Mesenteric fat pad (tissue), 1 donor: ENCODE results near the gene NSDHL. TPM values are rescaled to one million over a fixed set of nuclear protein-coding genes. Genes with fewer than 3 reads are reported as not detected.
"Not testable (repeated sequence)": the region's sequence is repeated elsewhere in the genome, so short reads cannot be mapped to it uniquely, and the experiment has no call there.

Experiments
- DNase-seq: peaks from one replicate; pipeline ENCODE4 v3.0.0-alpha.2; 2020; ENCODE audit warnings: low spot score
- total RNA-seq: library from RNA; stranded (reverse); fragmentation: NEBNext Ultra II Directional; extraction: Animal tissue kit (Norgen Biotek cat#: 25700); gene quantifications from one replicate; pipeline ENCODE4 v1.2.1, GENCODE V29; 2021
- donor health status: DM: yes; HTN: yes; CAD: no.

Gene NSDHL
- total RNA-seq, 1 donor from 2014 or later = 35.4 TPM

DNA sequence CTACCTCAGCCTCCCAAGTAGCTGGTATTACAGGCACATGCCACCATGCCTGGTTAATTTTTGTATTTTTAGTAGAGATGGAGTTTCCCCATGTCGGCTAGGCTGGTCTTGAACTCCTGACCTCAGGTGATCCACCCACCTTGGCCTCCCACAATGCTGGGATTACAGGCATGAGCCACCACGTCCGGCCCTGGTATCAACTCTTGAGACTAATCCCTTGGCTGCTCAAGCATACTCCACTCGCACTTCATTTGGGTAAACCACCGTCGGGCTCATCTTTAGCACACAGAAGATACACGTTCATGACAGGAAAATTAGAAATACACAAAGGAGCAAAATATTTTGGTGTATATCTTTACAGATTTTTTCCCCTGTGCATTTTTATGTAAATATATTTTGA is 79.2 kb downstream of the NSDHL start:
- not testable (repeated sequence) for DNase-seq

DNA sequence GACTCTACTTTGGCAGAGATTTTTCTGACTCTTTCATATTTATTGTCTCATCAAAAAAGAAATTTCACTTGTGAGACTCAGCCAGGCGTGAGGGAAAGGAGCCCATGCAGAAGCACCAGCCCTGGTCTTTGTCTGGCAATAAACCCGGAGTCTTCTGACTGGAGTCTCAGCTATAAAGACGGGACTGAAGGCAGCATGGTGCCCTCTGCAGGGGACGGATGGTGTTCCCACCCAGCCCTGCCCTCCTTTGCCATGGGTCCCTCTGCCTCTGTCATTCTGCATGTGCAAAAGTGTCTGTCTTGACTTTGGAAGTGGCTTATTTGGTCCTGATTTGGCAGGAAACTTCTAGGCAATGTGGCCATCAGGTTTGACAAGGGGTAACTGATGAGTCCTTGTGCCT is 81.2 kb downstream of the NSDHL start:
- DNase-seq = no peak

DNA sequence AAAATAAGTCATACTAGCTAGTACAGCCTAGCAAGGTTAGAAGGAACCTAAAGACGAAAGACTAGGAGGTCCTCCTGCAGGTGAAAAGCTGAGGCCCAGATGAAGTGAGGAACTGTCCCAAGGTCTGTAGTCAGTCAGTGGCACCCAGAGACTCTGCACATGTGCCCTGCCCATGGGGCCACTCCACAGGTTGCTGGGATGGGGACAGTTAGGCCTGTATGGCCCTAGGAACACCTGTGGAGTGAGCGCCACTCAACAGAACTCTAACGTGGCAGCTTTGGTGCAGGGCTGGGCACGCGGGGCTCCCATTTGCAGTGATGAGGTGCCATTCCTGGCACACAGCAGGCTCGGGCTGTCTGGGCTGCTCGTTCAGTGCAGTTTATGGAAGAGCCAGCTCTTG is 81.8 kb downstream of the NSDHL start:
- DNase-seq = no peak

DNA sequence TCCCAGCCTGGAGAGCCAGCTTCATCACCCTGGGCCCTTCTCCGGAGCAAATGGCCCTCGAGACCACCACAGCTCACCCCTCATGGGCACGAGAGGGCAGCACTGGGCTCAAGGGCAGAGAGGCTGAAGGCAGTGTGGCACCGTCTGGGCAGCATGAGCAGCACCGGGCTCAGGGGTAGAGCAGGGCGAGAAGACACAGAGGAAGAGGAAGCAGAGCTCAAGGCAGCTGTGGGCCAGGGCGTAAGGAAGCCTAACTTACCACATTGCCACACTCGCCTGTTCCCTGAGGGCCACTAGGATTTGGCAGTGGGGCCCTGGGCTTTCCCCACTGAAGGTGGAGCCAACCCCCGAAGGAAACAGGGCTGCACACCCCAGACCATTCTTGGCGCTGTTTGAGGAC is 82.5 kb downstream of the NSDHL start:
- no peak for DNase-seq

DNA sequence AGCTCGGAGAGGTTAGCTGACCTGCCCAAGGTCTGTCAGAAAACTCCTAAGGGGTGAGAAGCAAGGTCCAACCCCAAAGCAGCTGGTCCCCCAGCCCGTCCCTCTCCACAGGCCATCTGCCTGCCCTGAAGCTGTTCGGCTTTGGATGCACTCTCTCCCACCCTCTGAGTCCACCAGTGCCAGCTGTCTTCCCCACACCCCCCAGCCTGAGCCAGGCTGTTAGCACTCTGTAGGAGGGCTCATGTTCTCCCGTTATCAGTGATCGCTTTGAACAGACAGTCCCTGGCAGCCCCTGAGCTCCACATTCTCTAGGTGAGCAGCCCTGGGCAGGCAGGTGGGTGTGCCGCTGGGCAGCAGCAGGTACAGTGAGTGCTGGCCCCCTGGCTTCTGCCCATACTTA is 83.0 kb downstream of the NSDHL start:
- no peak for DNase-seq

DNA sequence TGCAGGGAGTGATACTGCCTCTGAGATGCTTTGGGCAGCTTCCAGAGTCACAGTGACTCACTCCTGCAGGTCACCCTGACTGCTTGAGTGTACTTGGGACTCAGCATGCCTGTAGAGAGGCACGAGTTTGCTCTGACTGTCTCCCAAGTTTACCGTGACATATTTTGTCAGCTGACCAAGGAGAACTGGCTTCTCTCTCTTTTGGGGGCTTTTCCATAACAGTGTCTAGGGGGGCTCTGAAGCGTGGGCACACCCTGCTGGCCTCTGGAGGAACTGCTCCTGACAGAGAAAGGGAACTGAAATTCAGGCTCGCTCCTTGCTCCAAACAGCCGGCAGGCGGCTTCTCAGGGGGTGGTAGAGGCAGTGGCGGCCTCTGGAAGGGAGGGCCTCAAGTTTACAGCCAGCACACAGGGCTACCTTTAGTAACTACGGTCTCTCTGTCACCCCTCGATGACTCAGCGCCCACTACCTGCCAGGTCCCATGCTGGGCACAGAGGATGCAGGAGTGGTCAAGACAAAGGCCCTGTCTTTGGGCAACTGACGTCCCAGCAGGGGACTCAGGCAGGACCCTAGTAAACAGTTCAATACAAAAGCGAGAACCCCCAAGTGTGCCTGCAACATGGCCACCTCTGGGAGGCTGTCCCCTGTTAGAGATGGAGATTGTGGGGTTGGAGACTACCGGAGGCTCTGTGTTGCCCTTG is 84.8 kb downstream of the NSDHL start:
- no peak for DNase-seq

DNA sequence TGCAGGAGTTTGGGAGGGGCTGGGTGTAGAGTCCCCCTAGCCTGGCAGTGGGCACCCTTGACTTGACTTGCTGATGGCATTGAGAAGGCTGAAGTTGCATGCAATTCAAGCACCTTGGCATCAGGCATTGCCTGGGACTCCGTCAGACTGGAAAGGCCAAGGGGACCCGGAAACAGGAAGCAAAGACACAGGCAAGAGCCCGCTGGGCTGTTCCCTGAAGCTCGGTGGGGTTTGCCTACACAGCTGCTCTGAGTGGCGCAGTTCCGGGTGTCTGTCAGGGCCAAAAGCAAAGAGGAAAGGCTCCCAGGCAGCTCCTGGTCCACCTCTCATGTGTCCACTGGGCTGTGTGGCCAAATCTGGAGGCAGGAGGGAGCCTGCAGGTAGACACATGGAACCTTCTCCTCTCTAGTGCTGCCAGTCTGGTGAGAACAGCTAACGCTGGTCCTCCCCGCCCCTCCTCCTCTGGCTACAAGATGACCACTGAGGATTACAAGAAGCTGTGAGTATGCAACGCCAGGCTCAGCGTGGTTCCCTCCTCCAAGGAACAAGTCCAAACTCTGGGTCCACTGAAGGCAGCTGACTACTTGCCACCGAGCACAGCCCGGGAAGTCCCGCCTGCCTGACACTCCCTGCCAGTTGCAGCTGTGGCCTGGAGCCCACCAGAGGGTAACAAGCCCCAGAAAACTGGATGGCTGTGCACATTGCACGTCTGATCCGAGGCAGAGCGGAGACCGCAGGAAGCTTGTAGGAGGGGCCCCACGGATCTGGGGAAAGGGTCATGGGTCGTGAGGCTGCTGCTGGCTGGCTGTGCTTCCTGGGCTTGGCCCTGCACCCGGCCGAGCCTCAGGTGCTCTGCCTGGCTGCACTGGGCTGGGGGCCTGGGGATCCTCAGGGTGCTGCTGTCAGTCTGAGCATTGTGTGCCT is 87.1 kb downstream of the NSDHL start:
- DNase-seq = no peak

DNA sequence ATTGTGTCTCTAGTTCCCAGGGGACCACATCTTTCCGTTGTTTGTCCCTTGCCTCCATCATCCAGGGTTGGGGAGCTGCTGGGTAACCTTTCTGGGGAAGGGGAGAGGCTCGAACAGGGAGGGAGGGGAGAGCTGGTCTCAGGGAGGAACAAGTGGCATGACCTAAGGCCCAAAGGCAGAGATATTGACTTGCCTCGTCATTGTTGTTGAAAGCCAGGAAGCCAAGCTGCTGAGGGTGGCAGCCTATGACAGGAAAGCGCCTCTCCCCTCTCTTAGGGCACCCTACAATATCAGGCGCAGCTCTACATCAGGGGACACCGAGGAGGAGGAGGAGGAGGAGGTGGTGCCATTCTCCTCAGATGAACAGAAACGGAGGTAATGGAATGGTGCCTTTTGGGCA is 87.8 kb downstream of the NSDHL start:
- DNase-seq = no peak

Other genes with a start within 250 kb of the NSDHL start
- not detected for gene GABRQ, start 193.2 kb upstream of the NSDHL start, total RNA-seq
- gene MAGEA3, start 132.3 kb upstream of the NSDHL start, total RNA-seq = not detected
- not detected for gene CSAG2, start 121.8 kb upstream of the NSDHL start, total RNA-seq
- gene MAGEA2B, start 116.4 kb upstream of the NSDHL start, total RNA-seq = not detected
- not detected for gene CSAG1, start 97.3 kb upstream of the NSDHL start, total RNA-seq
- gene MAGEA12, start 97.3 kb upstream of the NSDHL start, total RNA-seq = not detected
- gene MAGEA2, start 77.2 kb upstream of the NSDHL start, total RNA-seq = not detected
- not detected for gene CSAG3, start 71.8 kb upstream of the NSDHL start, total RNA-seq
- not detected for gene MAGEA6, start 61.4 kb upstream of the NSDHL start, total RNA-seq
- 22.1 TPM for gene CETN2, start 306 bp upstream of the NSDHL start, total RNA-seq
- gene ZNF185, start 67.0 kb downstream of the NSDHL start, total RNA-seq = 6.3 TPM
- not detected for gene PNMA5, start 163.1 kb downstream of the NSDHL start, total RNA-seq
- gene PNMA3, start 225.4 kb downstream of the NSDHL start, total RNA-seq = 0.22 TPM
- gene PNMA6A, start 241.4 kb downstream of the NSDHL start, total RNA-seq = 2.5 TPM